RCC 7860 (cell line): ENCODE measurements around the gene BAZ1A.

Experiments used
- DNase-seq: peaks from one replicate; pipeline ENCODE4 v3.0.0-alpha.2; 2015; ENCODE audit warnings: low spot score
- FAIRE-seq: peaks from 2 replicates; lab custom pipeline; 2012; peaks lifted over from hg19 to GRCh38; lab: Jason Lieb, UNC

BAZ1A gene

DNA sequence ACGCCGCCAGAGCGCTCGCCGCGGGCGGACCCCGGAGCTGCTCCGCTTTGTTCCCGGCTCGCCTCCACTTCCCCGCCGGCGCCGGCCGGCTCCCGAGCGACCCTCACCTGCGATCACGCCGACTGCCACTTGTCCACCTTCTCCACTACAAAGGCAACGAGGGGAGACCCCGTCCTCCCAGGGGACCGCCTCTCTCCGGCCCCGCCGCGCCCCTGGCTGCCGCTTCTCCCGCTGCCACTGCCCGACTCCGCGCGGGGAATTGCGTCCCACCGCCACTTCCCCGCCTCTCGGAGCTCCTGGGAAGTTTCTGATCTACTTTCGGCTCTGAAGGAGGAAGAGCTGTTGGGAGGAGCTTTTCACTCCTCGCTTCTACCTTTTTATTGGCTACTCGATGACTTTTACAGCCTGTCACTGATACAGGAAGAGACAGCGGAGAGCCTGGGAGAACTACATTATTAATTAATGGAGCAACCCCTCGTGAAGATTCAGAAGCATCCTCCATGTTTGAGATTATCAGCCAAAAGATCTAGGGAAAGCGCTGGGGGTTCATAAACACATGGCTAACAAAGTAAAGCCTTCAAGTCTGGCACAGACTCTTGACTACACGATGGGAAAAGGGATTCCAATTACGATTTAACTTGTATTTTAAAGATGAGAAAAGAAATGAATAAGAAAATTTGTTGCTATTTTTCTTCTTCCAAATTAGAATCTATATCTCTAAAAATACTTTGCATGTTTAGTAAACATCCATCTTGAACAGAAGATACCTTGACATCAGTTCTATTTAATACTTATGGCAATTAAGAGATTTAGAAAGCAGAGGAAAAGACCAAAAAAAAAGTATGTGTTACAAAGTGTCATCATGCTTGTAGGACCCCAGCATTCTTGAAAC, at the start of gene BAZ1A:
BAZ1A (minus strand) TSS at position 330 of the 892 bp plus-strand sequence. CDS start 756 bp downstream, outside the sequence.
- FAIRE-seq: peak; percentile 80
- peak; percentile 85 for DNase-seq

DNA sequence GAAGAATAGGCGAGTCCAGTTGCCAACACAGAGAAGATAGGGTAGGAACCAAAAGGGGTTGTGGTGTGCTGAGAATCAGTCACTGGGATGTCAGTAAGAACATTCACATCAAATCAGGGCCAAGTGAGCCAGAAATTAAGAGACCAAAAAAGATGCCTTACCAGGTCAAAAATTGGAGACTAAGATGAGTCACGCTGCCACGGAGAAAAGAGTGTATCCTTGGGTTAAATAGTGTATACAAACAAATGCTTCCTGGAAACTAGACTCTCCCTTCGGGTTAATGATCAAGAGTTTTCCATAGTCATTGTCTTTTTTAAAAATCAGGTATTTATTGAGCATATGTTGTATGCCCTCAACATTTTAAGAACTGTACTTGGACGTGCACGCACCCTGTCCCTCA, 45.2 kb upstream of the BAZ1A start:
- DNase-seq (no peak), FAIRE-seq (no peak)

GRCh38 chr14:34913619-34914018, 38.5 kb upstream of the BAZ1A start:
- FAIRE-seq (no peak), DNase-seq (no peak)

GRCh38 chr14:34912966-34913365, 37.8 kb upstream of the BAZ1A start:
- FAIRE-seq (no peak), DNase-seq (no peak)

DNA sequence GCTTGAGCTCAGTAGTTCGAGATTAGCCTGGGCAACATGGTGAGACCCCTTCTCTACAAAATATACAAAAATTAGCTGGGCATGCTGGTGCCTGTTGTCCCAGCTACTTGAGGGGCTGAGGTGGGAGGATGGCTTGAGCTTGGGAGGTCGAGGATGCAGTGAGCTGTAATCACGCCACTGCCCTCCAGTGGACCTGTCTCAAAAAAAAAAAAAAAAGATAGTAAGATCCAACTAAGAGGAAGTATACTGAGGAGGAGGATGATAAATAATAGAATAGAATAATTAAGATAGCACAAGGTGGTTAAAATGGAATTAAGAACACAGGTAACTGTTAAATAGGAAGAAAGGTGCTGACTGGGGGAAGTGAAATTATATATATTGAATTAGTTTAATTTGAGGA, 37.0 kb upstream of the BAZ1A start:
- no peak for FAIRE-seq
- no peak for DNase-seq

- FAIRE-seq (no peak), DNase-seq (no peak)
Measured at GRCh38 chr14:34911209-34912150, 36.3 kb upstream of the BAZ1A start.

- DNase-seq (no peak), FAIRE-seq (no peak)
Measured at GRCh38 chr14:34906287-34906686, 31.1 kb upstream of the BAZ1A start.

- no peak for FAIRE-seq
Measured at GRCh38 chr14:34895277-34895676, 20.1 kb upstream of the BAZ1A start.

DNA sequence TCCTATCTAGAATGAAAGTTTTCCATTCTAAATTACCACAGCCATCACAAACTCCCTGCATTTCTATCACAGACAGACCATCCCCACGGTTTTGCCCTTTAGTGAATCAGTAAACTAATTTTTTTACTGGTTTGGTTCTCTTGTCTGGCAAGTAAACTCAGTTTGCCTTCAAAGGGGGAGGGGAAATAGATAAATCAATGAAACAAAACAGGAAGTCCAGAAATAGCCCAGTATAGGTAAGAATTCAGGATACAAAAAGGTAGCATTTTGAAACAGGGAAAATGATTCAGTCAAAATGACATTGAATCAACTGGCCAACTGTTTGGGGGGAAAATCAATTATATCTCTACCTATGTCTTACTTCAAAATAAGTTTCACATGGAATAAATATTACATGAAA, 15.8 kb upstream of the BAZ1A start:
- DNase-seq (no peak), FAIRE-seq (no peak)

More at GRCh38 chr14:34895277-34895676, 20.1 kb upstream of the BAZ1A start:
- DNase-seq: no peak

DNA sequence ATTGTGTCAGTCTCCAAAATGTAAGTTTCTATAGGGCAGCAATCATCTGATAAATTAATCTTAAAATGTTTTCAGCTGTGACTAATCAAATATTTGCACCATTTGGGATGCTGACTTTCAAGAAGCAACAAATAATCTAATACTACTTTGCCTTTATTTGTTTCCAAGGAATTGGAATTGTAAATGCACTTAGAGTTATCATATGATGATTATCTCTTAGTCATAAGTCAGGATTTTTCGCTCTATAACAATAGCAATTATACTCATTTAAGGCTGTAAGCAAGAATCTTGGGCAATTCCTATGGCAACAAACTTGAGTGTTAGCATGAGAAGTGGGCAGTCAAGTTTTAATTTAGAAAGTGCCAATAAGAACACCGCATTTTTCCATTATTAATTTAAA, 13.0 kb upstream of the BAZ1A start:
- DNase-seq (no peak), FAIRE-seq (no peak)

GRCh38 chr14:34883954-34884353, 8.8 kb upstream of the BAZ1A start:
- FAIRE-seq (no peak), DNase-seq (no peak)

DNA sequence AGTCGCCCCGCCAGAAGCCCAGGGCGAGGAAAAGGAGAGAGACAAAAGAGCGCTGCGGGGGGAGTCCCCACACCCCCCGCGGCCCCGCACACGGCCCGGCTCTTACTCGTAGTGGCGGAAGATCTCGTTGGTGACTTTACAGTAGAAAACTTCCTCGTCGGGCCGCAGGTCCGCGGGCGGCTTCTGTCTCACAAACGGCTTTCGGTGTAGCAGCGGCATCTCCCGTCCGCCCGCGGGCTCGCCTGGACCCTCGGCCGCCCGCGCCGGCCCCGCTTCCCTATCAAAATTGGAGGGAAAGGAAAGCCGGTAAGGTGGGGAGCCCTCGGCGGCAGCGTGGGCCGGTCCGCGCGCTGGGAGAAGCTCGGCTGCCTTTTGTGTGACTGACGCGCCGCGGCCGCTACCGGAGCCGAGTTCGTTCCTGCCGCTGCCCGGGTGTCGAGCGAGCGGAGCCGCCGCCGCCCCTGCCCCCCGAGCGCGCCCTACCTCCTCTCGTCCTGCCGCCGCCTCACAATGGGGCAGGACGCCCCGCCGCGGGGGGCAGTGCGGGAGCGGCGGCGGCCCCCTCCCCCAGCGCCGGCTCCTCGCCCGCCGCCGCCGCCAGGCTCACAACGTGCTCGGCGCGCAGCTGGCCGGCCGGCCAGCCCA, 652 bp downstream of the BAZ1A start:
- FAIRE-seq (no peak), DNase-seq (peak; percentile 11)

- FAIRE-seq (no peak), DNase-seq (peak; percentile 57)
Measured at GRCh38 chr14:34873589-34874385, 1.4 kb downstream of the BAZ1A start.

- FAIRE-seq: no peak
Measured at GRCh38 chr14:34872822-34873588, 2.2 kb downstream of the BAZ1A start.

GRCh38 chr14:34867199-34867598, 8.0 kb downstream of the BAZ1A start:
- FAIRE-seq (no peak), DNase-seq (no peak)

More at GRCh38 chr14:34872822-34873588, 2.2 kb downstream of the BAZ1A start:
- no peak for DNase-seq

DNA sequence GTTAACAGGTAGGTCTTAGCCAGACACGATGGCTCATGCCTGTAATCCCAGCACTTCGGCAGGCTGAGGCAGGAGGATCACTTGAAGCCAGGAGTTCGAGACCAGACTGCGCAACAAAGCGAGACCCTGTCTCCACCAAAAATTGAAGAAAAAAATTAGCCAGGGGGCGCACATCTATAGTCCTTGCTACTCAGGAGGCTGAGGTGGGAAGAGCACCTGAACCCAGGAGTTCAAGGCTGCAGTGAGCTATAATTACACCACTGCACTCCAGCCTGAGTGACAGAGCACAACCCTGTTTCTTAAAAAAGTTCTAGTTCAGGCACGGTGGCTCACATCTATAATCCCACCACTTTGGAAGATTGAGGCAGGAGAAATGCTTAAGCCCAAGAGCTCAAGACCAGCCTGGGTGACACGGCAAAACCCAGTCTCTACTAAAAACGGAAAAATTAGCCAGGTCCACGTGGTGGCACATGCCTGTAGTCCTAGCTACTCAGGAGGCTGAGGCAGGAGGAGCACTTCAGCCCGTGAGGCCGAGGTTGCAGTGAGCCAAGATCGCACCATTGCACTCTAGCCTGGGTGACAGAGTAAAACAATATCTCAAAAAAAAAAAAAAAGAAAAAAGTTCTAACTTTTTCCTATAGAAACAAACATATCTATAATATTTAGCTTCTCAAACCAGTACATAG, 9.1 kb downstream of the BAZ1A start:
- FAIRE-seq: no peak

GRCh38 chr14:34863844-34864243, 11.3 kb downstream of the BAZ1A start:
- FAIRE-seq: no peak
- DNase-seq: no peak

More for the DNA sequence above, 9.1 kb downstream of the BAZ1A start:
- DNase-seq: no peak

GRCh38 chr14:34858765-34859164, 16.4 kb downstream of the BAZ1A start:
- DNase-seq (no peak), FAIRE-seq (no peak)
